H1 (cell line): ENCODE measurements around the gene RANBP3L. TPM values are rescaled to one million over a fixed set of nuclear protein-coding genes. Genes with fewer than 3 reads are reported as not detected.

Experiments used
- ASH2L ChIP-seq: fragments of 200-600, 300-600 bp; sonication (generic); IDR thresholded peaks from one replicate; pipeline ENCODE4 v1.7.1; 2017; ENCODE audit warnings: low read length
- CEBPB ChIP-seq: IDR thresholded peaks from 2 replicates; pipeline ENCODE4 v1.6.1; 2012; ENCODE audit warnings: low read depth, low read length
- CTBP2 ChIP-seq: IDR thresholded peaks from 2 replicates; pipeline ENCODE4 v1.7.0; 2011; ENCODE audit warnings: borderline replicate concordance, mild to moderate bottlenecking, moderate library complexity, mixed read lengths, low read length; ENCODE audit not compliant: insufficient read depth, insufficient read length
- FOSL1 ChIP-seq: IDR thresholded peaks from 2 replicates; pipeline ENCODE4 v1.6.1; 2011; ENCODE audit warnings: mild to moderate bottlenecking, low read depth, low read length, moderate library complexity; ENCODE audit not compliant: insufficient read depth
- POU5F1 ChIP-seq: IDR thresholded peaks from 2 replicates; pipeline ENCODE4 v1.6.1; 2011; ENCODE audit warnings: low read depth, mild to moderate bottlenecking, low read length, moderate library complexity
- RFX5 ChIP-seq: IDR thresholded peaks from 2 replicates; pipeline ENCODE4 v1.6.1; 2011; ENCODE audit warnings: low read depth, low read length, improper control_type of control experiment, borderline replicate concordance
- RNF2 ChIP-seq: fragments of 200-900, 300-1000 bp; sonication (generic); IDR thresholded peaks from 2 replicates; pipeline ENCODE4 v1.7.1; 2016; ENCODE audit warnings: borderline replicate concordance, low read depth, mild to moderate bottlenecking, antibody characterized with exemption, low read length; ENCODE audit not compliant: poor library complexity, severe bottlenecking; ENCODE audit errors: missing control alignments
- SP1 ChIP-seq: IDR thresholded peaks from 2 replicates; pipeline ENCODE4 v1.6.1; 2011; ENCODE audit warnings: low read depth, low read length
- TBP ChIP-seq: IDR thresholded peaks from 2 replicates; pipeline ENCODE4 v1.6.1; 2011; ENCODE audit warnings: low read depth, low read length, improper control_type of control experiment
- TCF12 ChIP-seq: IDR thresholded peaks from 2 replicates; pipeline ENCODE4 v1.6.1; 2011; ENCODE audit warnings: low read depth, mild to moderate bottlenecking, low read length
- ZNF274 ChIP-seq: IDR thresholded peaks from 2 replicates; pipeline ENCODE4 v1.7.0; 2012; ENCODE audit warnings: low read length, borderline replicate concordance; ENCODE audit errors: extremely low read depth
- polyA plus RNA-seq, 7 experiments: library from polyadenylated mRNA; depleted of rRNA in 3 of 7; stranded (reverse) in 5 of 7; unstranded in 2 of 7; fragments of >200 nt in 5 of 7; fragments of 200-250 nt in 2 of 7; gene quantifications; 1 replicate in 5 of 7; 2 replicates in 1 of 7; 4 replicates in 1 of 7; pipeline versions ENCODE4 v1.2.1 to v1.2.3, GENCODE V29; 2011 to 2013; ENCODE audit warnings: missing spikeins in 2 of 7, mixed read lengths in 2 of 7
- total RNA-seq: library from RNA; stranded (reverse); fragmentation: NEBNext Ultra II Directional; extraction: Animal tissue kit (Norgen Biotek cat#: 25700); gene quantifications from 2 replicates; pipeline ENCODE4 v1.2.1, GENCODE V29; 2021
- TF ChIP-seq, protein P1 (sequence below): fragments of 300-600 bp; sonication (generic); IDR thresholded peaks from 2 replicates; pipeline ENCODE4 v1.7.1; 2012; ENCODE audit warnings: low read length, moderate library complexity, mild to moderate bottlenecking, inconsistent platforms; ENCODE audit not compliant: insufficient replicate concordance

The RANBP3L gene
- total and polyA plus RNA-seq, 2 of the 8 experiments (the other 6 are each of a cell fraction or from before 2014, with no cell fraction given), result not detected

GRCh38 chr5:36344899-36345298, 43.2 kb upstream of the RANBP3L start (continued):
- TF ChIP-seq, protein P1, sequence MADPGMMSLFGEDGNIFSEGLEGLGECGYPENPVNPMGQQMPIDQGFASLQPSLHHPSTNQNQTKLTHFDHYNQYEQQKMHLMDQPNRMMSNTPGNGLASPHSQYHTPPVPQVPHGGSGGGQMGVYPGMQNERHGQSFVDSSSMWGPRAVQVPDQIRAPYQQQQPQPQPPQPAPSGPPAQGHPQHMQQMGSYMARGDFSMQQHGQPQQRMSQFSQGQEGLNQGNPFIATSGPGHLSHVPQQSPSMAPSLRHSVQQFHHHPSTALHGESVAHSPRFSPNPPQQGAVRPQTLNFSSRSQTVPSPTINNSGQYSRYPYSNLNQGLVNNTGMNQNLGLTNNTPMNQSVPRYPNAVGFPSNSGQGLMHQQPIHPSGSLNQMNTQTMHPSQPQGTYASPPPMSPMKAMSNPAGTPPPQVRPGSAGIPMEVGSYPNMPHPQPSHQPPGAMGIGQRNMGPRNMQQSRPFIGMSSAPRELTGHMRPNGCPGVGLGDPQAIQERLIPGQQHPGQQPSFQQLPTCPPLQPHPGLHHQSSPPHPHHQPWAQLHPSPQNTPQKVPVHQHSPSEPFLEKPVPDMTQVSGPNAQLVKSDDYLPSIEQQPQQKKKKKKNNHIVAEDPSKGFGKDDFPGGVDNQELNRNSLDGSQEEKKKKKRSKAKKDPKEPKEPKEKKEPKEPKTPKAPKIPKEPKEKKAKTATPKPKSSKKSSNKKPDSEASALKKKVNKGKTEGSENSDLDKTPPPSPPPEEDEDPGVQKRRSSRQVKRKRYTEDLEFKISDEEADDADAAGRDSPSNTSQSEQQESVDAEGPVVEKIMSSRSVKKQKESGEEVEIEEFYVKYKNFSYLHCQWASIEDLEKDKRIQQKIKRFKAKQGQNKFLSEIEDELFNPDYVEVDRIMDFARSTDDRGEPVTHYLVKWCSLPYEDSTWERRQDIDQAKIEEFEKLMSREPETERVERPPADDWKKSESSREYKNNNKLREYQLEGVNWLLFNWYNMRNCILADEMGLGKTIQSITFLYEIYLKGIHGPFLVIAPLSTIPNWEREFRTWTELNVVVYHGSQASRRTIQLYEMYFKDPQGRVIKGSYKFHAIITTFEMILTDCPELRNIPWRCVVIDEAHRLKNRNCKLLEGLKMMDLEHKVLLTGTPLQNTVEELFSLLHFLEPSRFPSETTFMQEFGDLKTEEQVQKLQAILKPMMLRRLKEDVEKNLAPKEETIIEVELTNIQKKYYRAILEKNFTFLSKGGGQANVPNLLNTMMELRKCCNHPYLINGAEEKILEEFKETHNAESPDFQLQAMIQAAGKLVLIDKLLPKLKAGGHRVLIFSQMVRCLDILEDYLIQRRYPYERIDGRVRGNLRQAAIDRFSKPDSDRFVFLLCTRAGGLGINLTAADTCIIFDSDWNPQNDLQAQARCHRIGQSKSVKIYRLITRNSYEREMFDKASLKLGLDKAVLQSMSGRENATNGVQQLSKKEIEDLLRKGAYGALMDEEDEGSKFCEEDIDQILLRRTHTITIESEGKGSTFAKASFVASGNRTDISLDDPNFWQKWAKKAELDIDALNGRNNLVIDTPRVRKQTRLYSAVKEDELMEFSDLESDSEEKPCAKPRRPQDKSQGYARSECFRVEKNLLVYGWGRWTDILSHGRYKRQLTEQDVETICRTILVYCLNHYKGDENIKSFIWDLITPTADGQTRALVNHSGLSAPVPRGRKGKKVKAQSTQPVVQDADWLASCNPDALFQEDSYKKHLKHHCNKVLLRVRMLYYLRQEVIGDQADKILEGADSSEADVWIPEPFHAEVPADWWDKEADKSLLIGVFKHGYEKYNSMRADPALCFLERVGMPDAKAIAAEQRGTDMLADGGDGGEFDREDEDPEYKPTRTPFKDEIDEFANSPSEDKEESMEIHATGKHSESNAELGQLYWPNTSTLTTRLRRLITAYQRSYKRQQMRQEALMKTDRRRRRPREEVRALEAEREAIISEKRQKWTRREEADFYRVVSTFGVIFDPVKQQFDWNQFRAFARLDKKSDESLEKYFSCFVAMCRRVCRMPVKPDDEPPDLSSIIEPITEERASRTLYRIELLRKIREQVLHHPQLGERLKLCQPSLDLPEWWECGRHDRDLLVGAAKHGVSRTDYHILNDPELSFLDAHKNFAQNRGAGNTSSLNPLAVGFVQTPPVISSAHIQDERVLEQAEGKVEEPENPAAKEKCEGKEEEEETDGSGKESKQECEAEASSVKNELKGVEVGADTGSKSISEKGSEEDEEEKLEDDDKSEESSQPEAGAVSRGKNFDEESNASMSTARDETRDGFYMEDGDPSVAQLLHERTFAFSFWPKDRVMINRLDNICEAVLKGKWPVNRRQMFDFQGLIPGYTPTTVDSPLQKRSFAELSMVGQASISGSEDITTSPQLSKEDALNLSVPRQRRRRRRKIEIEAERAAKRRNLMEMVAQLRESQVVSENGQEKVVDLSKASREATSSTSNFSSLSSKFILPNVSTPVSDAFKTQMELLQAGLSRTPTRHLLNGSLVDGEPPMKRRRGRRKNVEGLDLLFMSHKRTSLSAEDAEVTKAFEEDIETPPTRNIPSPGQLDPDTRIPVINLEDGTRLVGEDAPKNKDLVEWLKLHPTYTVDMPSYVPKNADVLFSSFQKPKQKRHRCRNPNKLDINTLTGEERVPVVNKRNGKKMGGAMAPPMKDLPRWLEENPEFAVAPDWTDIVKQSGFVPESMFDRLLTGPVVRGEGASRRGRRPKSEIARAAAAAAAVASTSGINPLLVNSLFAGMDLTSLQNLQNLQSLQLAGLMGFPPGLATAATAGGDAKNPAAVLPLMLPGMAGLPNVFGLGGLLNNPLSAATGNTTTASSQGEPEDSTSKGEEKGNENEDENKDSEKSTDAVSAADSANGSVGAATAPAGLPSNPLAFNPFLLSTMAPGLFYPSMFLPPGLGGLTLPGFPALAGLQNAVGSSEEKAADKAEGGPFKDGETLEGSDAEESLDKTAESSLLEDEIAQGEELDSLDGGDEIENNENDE, result no peak
- no peak for TF ChIP-seq POU5F1
- TF ChIP-seq RNF2, result no peak
- no peak for TF ChIP-seq TBP
- no peak for TF ChIP-seq TCF12
- no peak for TF ChIP-seq RFX5
- TF ChIP-seq CTBP2, result no peak
- no peak for TF ChIP-seq CEBPB
- TF ChIP-seq SP1, result no peak
- TF ChIP-seq FOSL1, result no peak
- TF ChIP-seq ZNF274, result no peak
- no peak for TF ChIP-seq ASH2L
